Upper lobe of right lung (tissue), 1 donor: ENCODE measurements around the gene DOK6. TPM values are rescaled to one million over a fixed set of nuclear protein-coding genes. Genes with fewer than 3 reads are reported as not detected.
"Not testable (repeated sequence)": the region's sequence is repeated elsewhere in the genome, so short reads cannot be mapped to it uniquely, and the experiment has no call there.

Source experiments
- ATAC-seq: fragments of 200-7000 bp; cut with Tn5 transposase; one replicate; pipeline ENCODE4 v1.9.1; 2020; ENCODE audit warnings: mild to moderate bottlenecking, moderate library complexity
- DNase-seq: peaks from one replicate; pipeline ENCODE4 v3.0.0-alpha.2; 2020
- H3K27ac ChIP-seq: fragments of 200-600 bp; one replicate; pipeline ENCODE4 v1.8.0; 2022
- H3K27me3 ChIP-seq: fragments of 200-600 bp; one replicate; pipeline ENCODE4 v1.8.0; 2022; ENCODE audit warnings: mild to moderate bottlenecking
- H3K36me3 ChIP-seq: fragments of 200-600 bp; one replicate; pipeline ENCODE4 v1.8.0; 2022
- H3K4me1 ChIP-seq: fragments of 200-600 bp; one replicate; pipeline ENCODE4 v1.8.0; 2022
- H3K4me3 ChIP-seq: fragments of 200-600 bp; one replicate; pipeline ENCODE4 v1.8.0; 2022; ENCODE audit warnings: mild to moderate bottlenecking
- H3K9me3 ChIP-seq: fragments of 200-600 bp; one replicate; pipeline ENCODE4 v1.8.0; 2022
- intact Hi-C: fragments of 100-400 bp; cut with DNase I; formaldehyde crosslinking; loops from one replicate; pipeline ENCODE4 v1.11.0; 2022
- total RNA-seq: library from RNA; stranded (reverse); fragmentation: NEBNext Ultra II Directional; extraction: Animal tissue kit (Norgen Biotek cat#: 25700); gene quantifications from one replicate; pipeline ENCODE4 v1.2.1, GENCODE V29; 2021
- TF ChIP-seq, protein P1 (sequence below): fragments of 200-600 bp; IDR thresholded peaks from one replicate; pipeline ENCODE4 v1.8.0; 2022; ENCODE audit warnings: antibody characterized with exemption
- donor health status: DM: no; HTN: yes; CAD: no; lungs with severe emphysema.

DOK6 gene
- total RNA-seq, 1 donor from 2014 or later = 5.9 TPM

DNA sequence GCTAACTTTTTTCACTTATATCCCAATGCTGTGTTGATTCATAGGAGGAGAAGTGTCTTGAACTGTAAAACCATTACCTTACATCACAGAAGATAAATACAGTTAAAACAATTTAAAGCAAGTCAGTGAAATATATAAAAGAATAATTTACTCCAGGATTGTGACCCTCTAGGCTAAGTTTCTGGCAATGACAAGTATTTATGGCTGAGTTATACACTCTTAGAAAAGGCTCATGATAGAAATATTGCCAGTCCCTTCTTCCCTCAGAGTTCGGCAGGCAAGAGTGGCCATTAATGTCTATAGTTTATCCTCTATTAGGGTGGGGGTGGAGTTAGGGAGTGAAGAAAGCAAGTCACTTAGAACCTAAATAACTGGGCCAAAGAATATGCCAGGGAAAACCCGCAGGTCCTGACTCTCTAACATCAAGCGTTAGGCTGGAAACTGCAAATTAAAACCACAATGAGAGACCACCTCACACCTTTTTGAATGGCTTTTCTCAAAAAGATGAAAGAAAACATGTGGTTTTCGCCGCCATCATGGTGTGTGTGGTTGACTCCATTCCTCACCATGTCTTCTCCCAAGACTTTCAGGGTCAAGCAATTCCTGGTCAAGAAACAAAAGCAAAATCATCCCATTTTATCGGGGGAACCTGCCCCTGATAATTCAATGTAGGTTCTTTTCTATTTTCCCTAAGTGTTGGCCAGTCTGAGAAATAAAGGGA lies 477.7 kb downstream of the DOK6 start:
- ATAC-seq (no peak), DNase-seq (no peak)
- H3K9me3 ChIP-seq = no peaks in the 10 kb centered on the region
- no peak overlapping the region for H3K4me3 ChIP-seq
- no peaks in the 10 kb centered on the region for H3K36me3 ChIP-seq
- H3K27me3 ChIP-seq = no peaks in the 10 kb centered on the region
- intact Hi-C loops = no loop called here
- no peak overlapping the region for H3K27ac ChIP-seq
- H3K4me1 ChIP-seq = no peaks in the 10 kb centered on the region
- TF ChIP-seq, protein P1, sequence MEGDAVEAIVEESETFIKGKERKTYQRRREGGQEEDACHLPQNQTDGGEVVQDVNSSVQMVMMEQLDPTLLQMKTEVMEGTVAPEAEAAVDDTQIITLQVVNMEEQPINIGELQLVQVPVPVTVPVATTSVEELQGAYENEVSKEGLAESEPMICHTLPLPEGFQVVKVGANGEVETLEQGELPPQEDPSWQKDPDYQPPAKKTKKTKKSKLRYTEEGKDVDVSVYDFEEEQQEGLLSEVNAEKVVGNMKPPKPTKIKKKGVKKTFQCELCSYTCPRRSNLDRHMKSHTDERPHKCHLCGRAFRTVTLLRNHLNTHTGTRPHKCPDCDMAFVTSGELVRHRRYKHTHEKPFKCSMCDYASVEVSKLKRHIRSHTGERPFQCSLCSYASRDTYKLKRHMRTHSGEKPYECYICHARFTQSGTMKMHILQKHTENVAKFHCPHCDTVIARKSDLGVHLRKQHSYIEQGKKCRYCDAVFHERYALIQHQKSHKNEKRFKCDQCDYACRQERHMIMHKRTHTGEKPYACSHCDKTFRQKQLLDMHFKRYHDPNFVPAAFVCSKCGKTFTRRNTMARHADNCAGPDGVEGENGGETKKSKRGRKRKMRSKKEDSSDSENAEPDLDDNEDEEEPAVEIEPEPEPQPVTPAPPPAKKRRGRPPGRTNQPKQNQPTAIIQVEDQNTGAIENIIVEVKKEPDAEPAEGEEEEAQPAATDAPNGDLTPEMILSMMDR = no peak

DNA sequence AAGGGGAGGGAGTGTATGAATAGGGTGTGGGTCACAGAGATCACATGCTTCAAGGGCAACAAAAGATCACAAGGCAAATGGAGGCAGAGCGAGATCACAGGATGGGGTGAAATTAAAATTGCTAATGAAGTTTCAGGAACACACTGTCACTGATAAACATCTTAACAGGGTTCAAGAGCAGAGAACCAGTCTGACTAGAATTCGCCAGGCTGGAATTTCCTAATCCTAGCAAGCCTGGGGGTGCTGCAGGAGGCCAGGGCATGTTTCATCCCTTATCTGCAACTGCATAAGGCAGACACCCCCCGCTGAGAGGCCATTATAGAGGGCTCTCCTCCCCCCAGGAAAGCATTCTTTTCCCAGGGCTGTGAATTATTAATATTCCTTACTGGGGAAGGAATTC lies 478.4 kb downstream of the DOK6 start:
- ATAC-seq, H3K4me3 ChIP-seq, DNase-seq, H3K27ac ChIP-seq, H3K27me3 ChIP-seq, H3K9me3 ChIP-seq, H3K36me3 ChIP-seq, H3K4me1 ChIP-seq, intact Hi-C loops: not testable (repeated sequence)

DNA sequence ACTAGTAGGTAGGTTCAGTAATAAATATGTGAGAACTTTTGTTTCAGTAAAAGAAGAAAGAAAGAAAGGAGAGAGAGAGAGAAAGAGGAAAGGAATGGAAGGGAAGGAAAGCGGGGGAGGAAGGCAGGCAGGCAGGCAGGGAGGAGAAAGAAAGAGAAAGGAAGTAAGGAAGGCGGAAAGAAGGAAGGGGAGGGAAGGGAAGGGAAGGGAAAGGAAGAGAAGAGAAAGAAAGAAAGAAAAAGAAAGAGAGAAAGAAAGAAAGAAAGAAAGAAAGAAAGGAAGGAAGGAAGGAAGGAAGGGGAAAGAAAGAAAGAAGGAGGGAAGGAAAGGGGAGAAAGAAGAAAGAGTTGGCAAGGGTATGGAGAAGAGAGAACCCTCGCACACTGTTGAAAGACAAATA lies 479.4 kb downstream of the DOK6 start:
- no peak overlapping the region for H3K4me3 ChIP-seq
- ATAC-seq (no peak), DNase-seq (no peak)
- TF ChIP-seq, protein P1 = no peak
- H3K4me1 ChIP-seq = no peaks in the 10 kb centered on the region
- H3K9me3 ChIP-seq = no peaks in the 10 kb centered on the region
- intact Hi-C loops = no loop called here
- H3K27me3 ChIP-seq = no peaks in the 10 kb centered on the region
- no peaks in the 10 kb centered on the region for H3K36me3 ChIP-seq
- no peak overlapping the region for H3K27ac ChIP-seq

DNA sequence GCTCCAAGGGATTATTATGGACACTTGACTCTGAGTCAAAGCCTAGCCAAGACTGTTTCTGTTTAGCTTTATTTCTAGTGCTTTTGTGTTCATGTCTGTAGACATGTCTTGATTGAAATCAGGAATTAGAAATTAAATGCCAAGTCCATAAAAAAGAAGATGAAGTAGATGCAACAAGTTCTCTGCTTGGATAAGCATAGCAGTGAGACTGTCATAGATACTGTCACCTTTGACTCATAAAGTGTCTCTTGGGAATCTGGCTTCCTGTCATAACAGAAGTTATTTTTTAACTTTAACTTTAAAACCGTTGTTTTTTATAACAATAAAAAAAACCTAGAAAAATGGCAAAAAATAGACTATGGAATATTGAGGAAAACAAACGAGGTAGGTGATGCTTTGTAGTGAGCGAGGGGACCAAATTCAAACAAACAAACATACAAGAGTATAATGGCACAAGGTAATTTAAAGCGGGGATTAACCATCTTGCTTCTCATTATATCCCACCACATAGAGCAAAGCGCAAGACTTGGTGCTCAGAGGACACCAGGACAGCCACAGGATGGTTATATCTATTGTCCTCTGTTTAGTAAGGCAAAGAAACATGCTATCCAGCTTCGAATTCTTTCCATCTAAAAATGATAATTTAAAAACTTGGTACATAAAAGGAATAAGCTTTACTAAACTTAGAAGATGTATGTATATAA lies 482.4 kb downstream of the DOK6 start:
- no peak overlapping the region for H3K4me3 ChIP-seq
- TF ChIP-seq, protein P1 = no peak
- no peaks in the 10 kb centered on the region for H3K36me3 ChIP-seq
- no peaks in the 10 kb centered on the region for H3K27me3 ChIP-seq
- no peaks in the 10 kb centered on the region for H3K9me3 ChIP-seq
- H3K27ac ChIP-seq = no peak overlapping the region
- intact Hi-C loops = no loop called here
- ATAC-seq = no peak
- DNase-seq = no peak
- H3K4me1 ChIP-seq = no peaks in the 10 kb centered on the region

DNA sequence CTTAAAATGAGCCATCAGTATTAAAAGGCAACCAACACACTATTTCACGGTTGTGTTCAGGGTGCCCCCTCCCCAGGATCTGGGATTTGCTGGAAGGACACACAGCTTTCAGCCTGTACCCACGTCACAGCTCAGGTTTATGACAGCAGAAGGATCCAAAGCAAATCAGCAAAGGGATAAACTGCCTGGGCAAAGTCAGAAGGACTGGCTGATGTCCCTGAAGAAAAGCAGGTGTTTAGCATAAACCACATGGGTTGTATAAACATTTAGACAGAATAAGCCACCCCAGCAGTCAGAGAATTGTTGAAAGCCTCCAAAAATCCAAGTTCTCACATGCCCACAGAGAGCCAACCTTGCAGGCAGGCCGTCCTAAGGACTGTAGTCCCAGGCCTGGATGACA lies 483.1 kb downstream of the DOK6 start:
- TF ChIP-seq, protein P1 = no peak
- H3K36me3 ChIP-seq = no peaks in the 10 kb centered on the region
- DNase-seq = no peak
- no peak for ATAC-seq
- H3K4me1 ChIP-seq = no peaks in the 10 kb centered on the region
- intact Hi-C loops = no loop called here
- H3K9me3 ChIP-seq = no peaks in the 10 kb centered on the region
- H3K27me3 ChIP-seq = no peaks in the 10 kb centered on the region
- no peak overlapping the region for H3K4me3 ChIP-seq
- H3K27ac ChIP-seq = no peak overlapping the region

DNA sequence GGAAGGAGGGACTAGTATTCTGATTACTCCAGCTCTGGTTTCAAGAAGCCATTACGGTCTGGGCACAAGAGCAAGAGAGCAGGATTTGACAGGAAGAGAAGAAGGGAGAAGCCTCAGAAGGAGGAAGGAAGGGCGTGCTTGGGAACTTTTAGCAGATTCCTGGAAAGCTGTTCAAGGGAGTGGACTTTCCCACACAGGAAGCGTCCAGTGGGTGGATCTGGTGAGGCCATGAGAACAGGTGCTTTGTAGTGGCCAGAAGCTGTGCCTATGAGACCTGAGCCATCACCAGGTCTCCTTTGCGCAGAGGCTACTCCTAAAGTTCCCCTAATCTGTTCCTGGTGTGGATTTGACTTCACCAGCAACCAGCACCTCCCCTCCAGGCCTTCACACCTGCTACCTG lies 484.7 kb downstream of the DOK6 start:
- DNase-seq (no peak), ATAC-seq (no peak)
- no peaks in the 10 kb centered on the region for H3K27me3 ChIP-seq
- intact Hi-C loops = no loop called here
- H3K9me3 ChIP-seq = no peaks in the 10 kb centered on the region
- TF ChIP-seq, protein P1 = no peak
- H3K27ac ChIP-seq = no peak overlapping the region
- no peaks in the 10 kb centered on the region for H3K36me3 ChIP-seq
- no peaks in the 10 kb centered on the region for H3K4me1 ChIP-seq
- H3K4me3 ChIP-seq = no peak overlapping the region
